Vagina (tissue), 2 donors: ENCODE measurements around the gene CACNG5.

Experiments used
- POLR2A ChIP-seq, 2 donors: fragments of 450-650 bp; IDR thresholded peaks; one replicate each; pipeline ENCODE4 v1.6.1; 2017; ENCODE audit warnings: antibody characterized with exemption in 2 of 2, mild to moderate bottlenecking in 2 of 2, moderate library complexity in 2 of 2
- TF ChIP-seq, protein P1 (sequence below), 3 experiments: fragments of 450-650 bp in 2 of 3; fragments of 200-600 bp in 1 of 3; sonication (generic) in 1 of 3; IDR thresholded peaks; one replicate each; pipeline ENCODE4 v1.5.1; 2017 to 2019; ENCODE audit warnings: antibody characterized with exemption in 3 of 3, mild to moderate bottlenecking in 2 of 3, moderate library complexity in 2 of 3

DNA sequence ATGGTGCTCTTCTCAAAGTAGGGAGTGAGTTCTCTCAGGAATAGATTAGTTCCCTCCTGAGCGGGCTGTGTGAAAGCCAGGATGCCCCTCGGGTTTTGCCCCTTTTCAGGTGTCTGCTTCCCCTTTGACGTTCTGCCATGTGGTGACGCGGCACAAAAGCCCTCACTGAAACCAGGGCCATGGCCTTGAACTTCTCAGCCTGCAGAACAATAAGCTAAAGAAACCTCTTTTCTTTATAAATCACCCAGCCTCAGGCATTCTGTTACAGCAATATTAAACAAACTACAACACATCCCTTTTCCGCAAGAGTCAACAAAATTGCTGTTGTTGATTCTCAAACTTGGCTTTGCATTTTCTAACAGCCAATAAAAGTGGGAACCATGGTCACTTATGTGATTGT is 15.5 kb upstream of the CACNG5 start:
- no peak for TF ChIP-seq POLR2A (IDR thresholded peaks at IDR 0.05)
- TF ChIP-seq, protein P1, sequence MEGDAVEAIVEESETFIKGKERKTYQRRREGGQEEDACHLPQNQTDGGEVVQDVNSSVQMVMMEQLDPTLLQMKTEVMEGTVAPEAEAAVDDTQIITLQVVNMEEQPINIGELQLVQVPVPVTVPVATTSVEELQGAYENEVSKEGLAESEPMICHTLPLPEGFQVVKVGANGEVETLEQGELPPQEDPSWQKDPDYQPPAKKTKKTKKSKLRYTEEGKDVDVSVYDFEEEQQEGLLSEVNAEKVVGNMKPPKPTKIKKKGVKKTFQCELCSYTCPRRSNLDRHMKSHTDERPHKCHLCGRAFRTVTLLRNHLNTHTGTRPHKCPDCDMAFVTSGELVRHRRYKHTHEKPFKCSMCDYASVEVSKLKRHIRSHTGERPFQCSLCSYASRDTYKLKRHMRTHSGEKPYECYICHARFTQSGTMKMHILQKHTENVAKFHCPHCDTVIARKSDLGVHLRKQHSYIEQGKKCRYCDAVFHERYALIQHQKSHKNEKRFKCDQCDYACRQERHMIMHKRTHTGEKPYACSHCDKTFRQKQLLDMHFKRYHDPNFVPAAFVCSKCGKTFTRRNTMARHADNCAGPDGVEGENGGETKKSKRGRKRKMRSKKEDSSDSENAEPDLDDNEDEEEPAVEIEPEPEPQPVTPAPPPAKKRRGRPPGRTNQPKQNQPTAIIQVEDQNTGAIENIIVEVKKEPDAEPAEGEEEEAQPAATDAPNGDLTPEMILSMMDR (IDR thresholded peaks at IDR 0.05) = no peak
